ENCODE measurements around the gene CMAS.
"Not testable (repeated sequence)": the region's sequence is repeated elsewhere in the genome, so short reads cannot be mapped to it uniquely, and the experiment has no call there.

The CMAS gene

GRCh38 chr12:22046090-22046967 is at the start of gene CMAS:
Gene CMAS (plus strand): TSS chr12:22046218. CDS start chr12:22046304, 86 bp downstream.
- DNase-seq (ENCODE audit: low read depth in 1 of 2, low spot score in 1 of 2): peak; percentile 61 to 72

DNA sequence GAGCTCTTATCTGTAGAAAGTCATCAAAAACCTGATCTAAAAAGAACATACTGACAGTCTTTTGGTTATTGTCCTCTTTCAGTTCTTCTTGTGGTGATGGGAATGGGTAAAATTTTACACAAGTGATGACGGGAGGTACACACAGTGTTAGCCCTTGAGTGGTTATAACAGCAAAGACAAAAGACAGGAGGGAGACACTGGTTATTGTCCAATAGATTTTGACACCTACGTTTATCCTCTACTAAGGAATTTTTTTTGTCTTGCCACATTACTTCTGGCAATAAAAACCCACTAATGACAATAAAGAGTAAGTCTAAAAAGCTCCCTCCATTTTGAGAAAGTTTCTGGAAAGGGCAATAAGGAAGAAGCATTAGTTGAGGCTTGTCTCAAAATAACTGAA is 47.7 kb upstream of the CMAS start:
- DNase-seq (ENCODE audit: low read depth in 1 of 2, low spot score in 1 of 2): no peak

- no peak for DNase-seq (ENCODE audit: low read depth in 1 of 2, low spot score in 1 of 2)
These were observed 47.2 kb upstream of the CMAS start for GRCh38 chr12:21998782-21999181.

DNA sequence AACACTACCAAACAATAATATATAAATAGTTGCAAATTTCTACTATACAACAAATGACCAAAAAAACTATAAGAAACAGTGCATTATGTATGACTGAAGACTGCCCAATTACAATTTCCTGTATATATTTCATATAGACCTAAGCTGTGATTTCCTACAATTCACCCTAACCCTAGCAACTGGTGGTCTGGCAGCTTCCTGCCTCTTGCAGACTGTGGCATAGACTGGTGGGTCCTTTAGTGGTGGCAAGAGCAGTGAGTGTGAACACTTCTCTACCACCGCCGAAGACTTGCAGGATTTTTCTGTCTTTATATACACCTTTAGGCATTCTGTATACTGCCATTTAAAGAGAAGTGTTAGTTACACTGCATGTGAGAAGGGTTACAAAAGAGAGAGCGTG is 43.6 kb upstream of the CMAS start:
- no peak for DNase-seq (ENCODE audit: low read depth in 1 of 2, low spot score in 1 of 2)

GRCh38 chr12:22007794-22008193 is 38.2 kb upstream of the CMAS start:
- not testable (repeated sequence) for DNase-seq (ENCODE audit: low read depth in 1 of 2, low spot score in 1 of 2)

- no peak for DNase-seq (ENCODE audit: low read depth in 1 of 2, low spot score in 1 of 2)
These were observed 37.8 kb upstream of the CMAS start for GRCh38 chr12:22008196-22008595.

GRCh38 chr12:22014041-22014782 is 31.8 kb upstream of the CMAS start:
- no peak for DNase-seq (ENCODE audit: low read depth in 1 of 2, low spot score in 1 of 2)

- no peak for DNase-seq (ENCODE audit: low read depth in 1 of 2, low spot score in 1 of 2)
These were observed 31.3 kb upstream of the CMAS start for GRCh38 chr12:22014783-22015144.

DNA sequence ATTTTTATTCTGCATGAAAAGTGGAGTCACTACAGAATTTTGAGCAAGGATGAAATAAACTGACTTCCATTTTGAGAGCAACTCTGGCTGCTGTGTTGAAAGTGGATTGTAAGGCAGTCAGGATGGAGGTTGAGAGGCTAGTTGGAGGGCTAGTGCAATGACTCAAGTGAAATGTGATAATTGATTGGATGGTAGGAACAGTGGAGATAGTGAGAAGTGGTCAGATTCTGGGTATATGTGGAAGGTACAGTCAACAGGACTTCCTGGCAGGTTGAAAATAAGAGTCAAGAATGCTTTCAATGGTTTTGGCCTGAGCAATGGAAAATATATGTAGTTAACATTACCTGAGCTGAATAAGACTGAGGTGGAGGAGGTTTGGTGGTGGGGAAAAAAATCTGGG is 29.0 kb upstream of the CMAS start:
- no peak for DNase-seq (ENCODE audit: low read depth in 1 of 2, low spot score in 1 of 2)

DNA sequence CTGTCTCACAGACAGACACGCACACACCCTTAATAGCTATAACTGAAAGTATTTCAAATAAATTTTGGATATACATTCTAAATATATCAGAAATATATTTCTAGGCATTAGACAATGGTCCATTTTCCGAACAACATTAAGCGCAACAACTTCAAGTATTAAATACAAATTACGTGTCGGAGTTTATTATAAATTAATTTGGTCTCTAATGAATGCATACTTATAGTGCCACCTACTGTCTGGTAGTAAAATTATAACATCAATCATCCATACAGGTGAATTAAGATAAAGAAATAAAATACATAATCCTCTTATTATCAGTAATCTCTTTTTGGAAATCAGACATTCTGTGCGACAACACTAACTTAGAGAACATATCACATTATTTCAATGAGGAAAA is 27.2 kb upstream of the CMAS start:
- DNase-seq (ENCODE audit: low read depth in 1 of 2, low spot score in 1 of 2): no peak

GRCh38 chr12:22023489-22023888 is 22.5 kb upstream of the CMAS start:
- DNase-seq (ENCODE audit: low read depth in 1 of 2, low spot score in 1 of 2): not testable (repeated sequence)

DNA sequence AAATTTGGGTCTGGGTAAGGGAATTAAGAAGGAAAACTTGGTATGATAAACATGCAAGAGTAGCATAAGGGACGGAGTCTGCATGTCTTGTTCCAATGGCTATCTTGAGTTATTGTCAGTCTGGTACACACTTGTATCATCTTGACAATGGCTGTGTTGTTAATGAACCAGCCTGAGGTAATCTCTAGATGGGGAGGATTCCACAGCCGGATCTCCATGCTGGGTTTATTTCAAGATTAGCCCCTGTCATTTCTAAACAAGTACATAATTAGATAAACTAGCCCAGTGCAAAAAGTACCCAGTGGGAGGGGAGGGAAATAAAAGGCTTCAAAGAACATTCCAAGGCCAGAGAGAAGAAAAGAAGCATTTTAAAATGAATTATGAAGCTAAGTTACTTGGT is 16.5 kb upstream of the CMAS start:
- no peak for DNase-seq (ENCODE audit: low read depth in 1 of 2, low spot score in 1 of 2)

DNA sequence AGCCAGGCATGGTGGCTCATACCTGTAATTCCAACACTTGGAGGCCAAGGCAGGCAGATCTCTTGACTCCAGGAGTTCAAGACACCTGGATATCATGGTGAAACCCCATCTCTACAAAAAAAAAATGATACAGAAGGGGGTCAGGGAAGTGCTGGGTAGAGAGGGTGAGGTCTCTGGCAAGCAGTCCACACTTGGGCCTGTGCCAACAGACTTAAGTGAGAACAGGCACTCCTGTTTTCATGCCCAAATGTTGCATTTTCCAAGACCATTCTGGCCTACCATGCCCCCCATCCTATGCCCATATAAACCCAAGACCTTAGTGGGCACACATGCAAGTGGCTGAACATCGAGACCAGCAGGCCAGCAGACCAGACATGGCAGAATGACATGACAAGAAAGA is 16.0 kb upstream of the CMAS start:
- DNase-seq (ENCODE audit: low read depth in 1 of 2, low spot score in 1 of 2): no peak

DNA sequence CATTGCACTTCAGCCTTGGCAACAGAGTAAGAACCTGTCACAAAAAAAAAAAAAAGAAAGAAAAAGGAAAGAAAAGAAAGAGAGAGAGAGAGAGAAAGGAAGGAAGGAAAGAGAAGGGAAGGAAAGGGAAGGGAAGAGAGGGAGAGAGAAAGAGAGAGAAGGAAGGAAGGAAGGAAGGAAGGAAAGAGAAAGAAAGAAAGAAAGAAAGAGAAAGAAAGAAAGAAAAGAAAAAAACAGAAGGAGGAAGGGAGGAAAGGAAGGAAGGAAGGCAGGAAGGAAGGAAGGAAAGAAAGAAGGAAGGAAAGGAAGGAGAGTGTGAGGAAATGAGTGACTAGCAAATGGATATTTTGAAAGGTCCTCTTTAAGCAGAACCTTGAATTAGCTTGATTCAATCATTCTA is 13.3 kb upstream of the CMAS start:
- DNase-seq (ENCODE audit: low read depth in 1 of 2, low spot score in 1 of 2): no peak

DNA sequence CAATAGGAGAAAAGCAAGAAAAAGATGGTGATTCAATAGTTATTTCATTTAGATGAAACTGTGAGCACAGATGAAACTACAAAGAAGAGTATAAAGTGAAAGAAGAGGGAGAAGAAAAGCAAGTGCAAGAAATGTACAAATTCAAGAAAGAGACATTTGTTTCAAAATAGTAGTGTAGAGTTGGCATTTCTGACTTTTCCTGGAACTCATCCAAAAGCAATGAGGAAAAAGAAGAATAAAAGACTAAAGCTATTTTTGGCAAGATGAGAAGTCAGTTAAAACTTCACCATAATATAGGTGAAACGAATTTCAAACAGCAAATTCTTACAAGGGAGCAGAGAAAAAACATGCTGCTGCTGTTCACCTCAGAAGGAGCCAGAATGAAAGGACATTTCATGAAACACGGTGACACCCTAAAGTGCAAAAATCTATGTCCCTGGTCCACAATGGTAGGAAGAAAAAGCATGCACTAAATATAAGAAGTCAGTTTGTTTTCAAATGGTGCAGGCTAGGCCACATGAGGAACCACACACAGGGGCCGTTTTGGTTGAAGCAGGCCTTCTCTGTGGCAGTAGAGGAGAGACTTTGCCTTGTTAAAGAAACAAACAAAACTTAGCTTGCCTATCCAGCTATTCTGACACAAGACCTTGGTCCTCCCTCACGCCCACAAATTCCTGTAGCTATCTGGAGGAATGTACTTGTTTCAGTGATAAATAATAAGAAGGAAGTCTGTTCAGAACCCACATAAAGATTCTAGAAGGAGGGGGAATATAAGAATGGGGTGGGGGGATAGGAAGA is 11.1 kb upstream of the CMAS start:
- no peak for DNase-seq (ENCODE audit: low read depth in 1 of 2, low spot score in 1 of 2)

GRCh38 chr12:22037947-22038346 is 8.1 kb upstream of the CMAS start:
- no peak for DNase-seq (ENCODE audit: low read depth in 1 of 2, low spot score in 1 of 2)

- DNase-seq (ENCODE audit: low read depth in 1 of 2, low spot score in 1 of 2): no peak
These were observed 7.3 kb upstream of the CMAS start for GRCh38 chr12:22038734-22039133.

DNA sequence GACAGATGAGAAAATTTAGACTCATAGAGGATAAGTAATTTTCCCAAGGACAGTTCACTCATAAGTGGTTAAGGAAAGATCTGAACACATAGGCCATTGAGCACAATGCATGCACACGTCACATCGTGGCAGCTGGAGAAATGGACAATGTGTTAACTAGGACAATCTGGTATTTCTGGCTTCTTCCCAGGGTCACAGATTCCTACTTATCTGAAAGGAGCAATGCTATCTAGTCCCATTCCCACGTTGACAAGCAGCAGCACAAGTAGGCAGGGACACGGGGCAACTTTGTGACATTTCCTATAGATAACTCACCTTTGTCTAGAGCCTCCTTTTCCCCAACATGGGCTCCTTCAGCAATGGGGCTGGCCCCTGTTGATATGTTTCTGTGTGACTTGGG is 6.7 kb upstream of the CMAS start:
- no peak for DNase-seq (ENCODE audit: low read depth in 1 of 2, low spot score in 1 of 2)

- DNase-seq (ENCODE audit: low read depth in 1 of 2, low spot score in 1 of 2): no peak
These were observed 2.9 kb upstream of the CMAS start for GRCh38 chr12:22042976-22043669.

- no peak for DNase-seq (ENCODE audit: low read depth in 1 of 2, low spot score in 1 of 2)
These were observed 2.1 kb upstream of the CMAS start for GRCh38 chr12:22043943-22044342.

DNA sequence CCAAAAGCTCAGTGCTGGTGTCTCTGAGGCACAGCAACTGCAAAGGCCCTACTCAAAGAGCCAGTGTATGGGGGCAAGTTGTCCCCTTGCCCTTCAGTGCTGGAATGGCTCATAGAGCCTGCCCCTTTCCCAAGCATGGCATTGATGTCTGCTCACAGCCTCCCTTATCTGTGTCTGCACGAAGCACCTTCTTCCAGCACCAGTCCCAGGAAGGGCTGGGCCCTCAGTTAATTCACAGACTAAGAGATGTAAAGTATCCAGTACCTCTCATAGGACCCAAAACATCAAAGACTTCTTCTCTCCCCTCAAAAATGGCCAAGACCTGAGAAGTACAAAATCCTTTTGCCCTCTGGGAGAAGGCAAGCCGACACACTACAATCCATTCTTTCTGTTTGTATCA is 1.6 kb upstream of the CMAS start:
- no peak for DNase-seq (ENCODE audit: low read depth in 1 of 2, low spot score in 1 of 2)
